ENCODE measurements around the gene C6orf120.

Gene C6orf120

GRCh38 chr6:169701954-169702839 is at the start of gene C6orf120, which contains the start of gene WDR27:
Gene C6orf120, plus strand, starts transcription at chr6:169702126. Its CDS starts 334 bp downstream, at chr6:169702460.
Gene WDR27, minus strand, starts transcription at chr6:169702029. Its CDS starts 13,024 bp downstream, at chr6:169689005.
- DNase-seq (ENCODE audit: low spot score), result peak; percentile 97

- no peak for DNase-seq (ENCODE audit: low spot score)
These were observed 49.0 kb upstream of the C6orf120 start for GRCh38 chr6:169652896-169653295.

GRCh38 chr6:169653691-169654090 is 48.2 kb upstream of the C6orf120 start:
- no peak for DNase-seq (ENCODE audit: low spot score)

DNA sequence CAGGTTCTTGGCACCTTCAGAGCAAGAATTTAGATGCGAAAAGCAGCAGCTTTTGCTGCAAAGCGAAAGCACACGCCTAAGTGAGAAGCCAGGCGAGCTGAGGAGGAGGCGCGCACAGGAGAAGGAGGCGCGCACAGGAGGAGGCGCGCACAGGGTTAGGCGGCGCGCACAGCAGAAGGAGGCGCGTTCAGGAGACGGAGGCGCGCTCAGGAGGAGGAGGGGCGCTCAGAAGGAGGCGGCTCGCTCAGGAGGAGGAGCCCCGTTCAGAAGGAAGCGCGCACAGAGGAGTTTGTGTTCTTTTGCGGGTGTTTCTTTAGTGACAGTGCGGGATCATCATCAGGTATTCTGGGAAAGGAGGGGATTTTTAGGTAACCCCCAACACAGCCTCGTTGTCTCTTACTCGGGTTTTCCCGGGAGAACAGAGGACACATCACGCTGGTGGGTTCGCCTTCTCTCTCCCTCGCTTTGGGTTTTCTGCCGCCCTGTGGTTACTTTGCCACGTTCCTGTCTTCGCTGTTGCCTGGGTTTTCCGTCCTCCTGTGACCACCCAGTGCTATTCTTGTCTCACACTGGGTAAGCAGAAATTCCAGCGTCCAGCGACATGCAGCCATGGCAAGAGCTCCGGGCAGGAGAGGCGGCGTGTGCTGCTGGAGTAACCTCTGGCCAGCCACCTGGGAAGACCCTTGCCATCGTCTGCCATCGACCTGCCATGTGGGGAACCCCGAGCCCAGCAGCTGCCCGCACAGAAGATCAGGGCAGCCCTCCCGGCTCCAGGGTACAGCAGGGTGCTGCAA is 47.1 kb upstream of the C6orf120 start:
- no peak for DNase-seq (ENCODE audit: low spot score)

DNA sequence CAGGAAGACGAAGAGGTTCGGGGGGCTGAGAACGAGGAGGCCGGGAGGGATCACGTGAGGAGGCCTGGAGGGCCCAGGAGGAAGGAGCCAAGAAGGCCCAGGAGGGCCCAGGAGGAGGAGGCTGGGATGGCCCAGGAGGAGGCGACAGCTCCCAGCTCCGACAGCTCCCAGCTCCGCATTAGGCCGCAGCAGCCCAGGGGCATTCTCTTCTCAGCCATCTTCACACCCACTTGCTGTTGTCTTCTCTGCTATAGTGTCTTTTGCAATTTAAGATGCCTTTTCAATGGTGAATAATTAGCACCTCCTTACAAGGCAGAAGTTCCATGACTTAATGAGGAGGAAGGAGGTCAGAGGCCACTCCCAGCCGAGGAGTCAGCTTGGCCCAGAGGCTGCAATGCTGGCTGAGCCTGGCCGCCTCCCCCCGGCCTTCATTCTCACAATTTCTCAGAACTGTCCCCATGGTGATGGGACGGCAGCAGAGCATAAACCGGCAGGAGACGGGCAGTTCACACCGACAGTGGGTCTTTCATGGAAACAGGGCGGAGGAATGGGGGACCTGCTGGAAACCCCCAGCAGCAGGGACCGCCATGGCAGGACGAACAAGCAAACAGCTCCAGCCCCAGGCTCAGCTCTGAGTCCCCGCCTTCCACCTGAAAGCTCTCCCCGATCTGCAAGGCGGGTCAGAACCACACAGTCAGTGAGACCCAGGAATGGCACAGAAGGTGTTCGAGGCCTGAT is 45.2 kb upstream of the C6orf120 start:
- no peak for DNase-seq (ENCODE audit: low spot score)

- no peak for DNase-seq (ENCODE audit: low spot score)
These were observed 44.7 kb upstream of the C6orf120 start for GRCh38 chr6:169657284-169657610.

GRCh38 chr6:169659820-169660610 is 41.9 kb upstream of the C6orf120 start:
- no peak for DNase-seq (ENCODE audit: low spot score)

- DNase-seq (ENCODE audit: low spot score), result no peak
These were observed 41.1 kb upstream of the C6orf120 start for GRCh38 chr6:169660751-169661390.

DNA sequence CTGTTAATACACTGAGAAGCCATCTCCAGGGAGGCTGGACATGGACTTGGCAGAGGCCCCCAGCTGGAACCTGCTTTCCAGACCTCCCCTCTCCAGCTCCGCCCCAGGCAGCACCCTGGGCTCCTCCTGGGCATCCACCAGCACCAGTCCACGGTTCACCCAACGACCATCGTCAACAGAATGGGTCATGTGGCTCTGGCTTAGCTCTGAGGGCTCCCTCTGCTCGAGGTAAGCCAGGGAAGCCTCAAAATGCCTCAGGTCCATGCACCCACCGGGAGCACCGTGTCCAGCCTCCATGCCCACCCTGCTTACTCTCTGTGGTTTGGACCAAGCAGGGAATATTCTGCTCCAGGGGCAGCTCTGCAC is 40.6 kb upstream of the C6orf120 start:
- DNase-seq (ENCODE audit: low spot score), result no peak

- DNase-seq (ENCODE audit: low spot score), result no peak
These were observed 38.5 kb upstream of the C6orf120 start for GRCh38 chr6:169663468-169663867.

DNA sequence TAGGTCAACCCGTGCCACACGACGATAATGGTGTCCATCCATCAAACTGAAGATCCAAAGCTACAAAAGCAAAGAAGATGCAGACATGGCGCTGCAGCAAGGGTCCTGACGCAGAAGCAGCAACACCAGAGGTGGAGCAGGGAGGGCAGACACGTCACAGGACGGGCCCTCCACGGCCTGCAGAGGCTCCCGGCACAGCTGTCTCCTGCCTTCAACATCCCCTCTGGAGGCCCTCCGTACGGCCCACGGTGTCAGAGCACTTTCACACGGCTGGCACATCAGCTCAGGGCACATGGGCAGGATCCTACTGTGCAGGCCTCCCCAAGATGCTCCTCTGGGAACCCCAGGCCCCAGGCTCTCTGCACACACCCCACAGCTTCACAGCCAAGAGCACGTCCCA is 37.7 kb upstream of the C6orf120 start:
- no peak for DNase-seq (ENCODE audit: low spot score)

- DNase-seq (ENCODE audit: low spot score), result no peak
These were observed 36.6 kb upstream of the C6orf120 start for GRCh38 chr6:169665289-169665688.

GRCh38 chr6:169666441-169666840 is 35.5 kb upstream of the C6orf120 start:
- no peak for DNase-seq (ENCODE audit: low spot score)

DNA sequence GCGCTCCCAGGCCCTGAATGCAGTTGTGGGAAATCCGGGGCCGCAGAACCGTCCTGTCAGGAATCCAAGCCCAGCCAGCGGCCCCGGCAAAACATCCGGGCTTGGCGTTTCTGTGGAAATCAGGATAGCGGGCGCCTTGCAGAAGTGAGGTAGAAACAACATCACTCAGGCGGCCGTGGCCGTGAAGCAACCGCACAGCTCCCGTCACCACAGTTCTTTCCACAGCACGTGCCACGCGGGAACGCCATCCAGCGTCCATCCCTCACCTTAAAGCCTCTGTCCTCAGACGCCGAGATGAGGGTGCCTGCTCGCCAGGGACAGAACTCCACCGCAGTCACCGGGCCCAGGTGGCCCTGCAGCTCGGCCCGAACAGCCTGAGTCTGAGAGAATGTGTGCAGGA is 34.2 kb upstream of the C6orf120 start:
- no peak for DNase-seq (ENCODE audit: low spot score)

DNA sequence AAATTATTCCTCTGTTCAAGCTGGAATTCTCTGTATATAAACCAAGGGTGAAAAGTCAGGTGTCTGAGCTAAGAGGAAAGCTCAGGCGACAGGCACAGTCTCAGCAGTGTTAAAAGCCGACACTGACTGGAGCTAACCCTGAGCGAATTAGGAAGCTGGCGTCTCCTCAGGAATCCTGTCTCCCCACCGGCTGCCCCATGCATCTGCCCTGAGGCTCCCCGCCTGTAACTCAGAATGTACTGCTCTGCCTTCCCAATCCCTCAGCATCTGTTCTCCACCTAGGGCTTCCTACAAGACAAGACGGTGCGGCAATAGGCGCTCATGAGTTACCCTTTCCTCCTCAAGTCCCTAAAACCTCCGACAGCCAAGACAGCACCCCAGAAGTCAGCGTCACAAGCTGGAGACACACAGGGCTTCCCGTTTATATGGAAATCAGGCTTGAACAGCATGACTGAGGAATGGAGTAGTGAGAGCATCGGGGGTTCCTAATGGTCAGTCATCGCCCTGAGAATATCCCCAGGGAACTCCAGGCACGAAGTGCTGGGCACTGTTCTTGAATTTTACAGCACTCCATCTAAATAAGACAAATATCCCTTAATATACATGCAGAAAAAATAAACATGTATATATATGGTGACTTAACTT is 33.6 kb upstream of the C6orf120 start:
- no peak for DNase-seq (ENCODE audit: low spot score)

- DNase-seq (ENCODE audit: low spot score), result no peak
These were observed 32.8 kb upstream of the C6orf120 start for GRCh38 chr6:169669147-169669546.

DNA sequence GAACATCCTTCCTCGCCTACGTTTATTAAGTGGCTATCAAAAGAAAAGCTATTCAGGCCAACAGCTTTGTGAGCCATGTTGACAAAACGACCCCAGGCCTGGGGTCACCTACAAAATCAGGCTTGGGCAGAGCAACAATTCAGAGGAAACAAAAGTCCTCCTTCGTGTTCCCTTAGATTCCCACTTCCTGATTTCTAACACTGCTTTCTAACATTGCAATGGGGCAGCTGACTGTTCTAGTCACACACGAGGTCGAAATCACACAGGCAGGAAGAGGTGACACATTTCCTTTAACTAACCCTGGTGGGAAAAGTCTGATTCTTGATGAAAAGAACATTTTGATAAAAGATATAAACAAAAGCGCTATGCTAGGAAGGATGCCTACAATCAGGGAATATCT is 32.0 kb upstream of the C6orf120 start:
- DNase-seq (ENCODE audit: low spot score), result no peak

DNA sequence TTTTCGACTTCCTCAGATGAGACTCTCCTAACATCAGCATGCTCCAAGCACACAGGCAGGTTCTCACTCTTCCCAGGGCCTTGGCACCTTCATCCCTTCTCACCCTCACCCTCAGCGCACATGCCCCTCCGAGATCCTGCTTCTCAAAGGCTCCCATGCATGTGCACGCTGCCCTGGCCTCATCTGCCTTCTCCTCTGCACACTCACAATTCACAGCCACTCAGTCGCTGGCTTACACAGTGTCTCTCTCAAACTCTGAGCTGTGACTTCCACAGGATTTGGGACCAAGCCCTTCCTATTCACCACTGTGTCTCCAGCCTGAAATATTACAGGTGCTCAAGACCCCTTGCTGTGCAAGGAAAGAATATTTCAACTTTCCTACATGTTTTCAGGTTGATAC is 30.4 kb upstream of the C6orf120 start:
- no peak for DNase-seq (ENCODE audit: low spot score)

GRCh38 chr6:169675011-169675410 is 26.9 kb upstream of the C6orf120 start:
- no peak for DNase-seq (ENCODE audit: low spot score)

- DNase-seq (ENCODE audit: low spot score), result no peak
These were observed 24.8 kb upstream of the C6orf120 start for GRCh38 chr6:169677096-169677495.

DNA sequence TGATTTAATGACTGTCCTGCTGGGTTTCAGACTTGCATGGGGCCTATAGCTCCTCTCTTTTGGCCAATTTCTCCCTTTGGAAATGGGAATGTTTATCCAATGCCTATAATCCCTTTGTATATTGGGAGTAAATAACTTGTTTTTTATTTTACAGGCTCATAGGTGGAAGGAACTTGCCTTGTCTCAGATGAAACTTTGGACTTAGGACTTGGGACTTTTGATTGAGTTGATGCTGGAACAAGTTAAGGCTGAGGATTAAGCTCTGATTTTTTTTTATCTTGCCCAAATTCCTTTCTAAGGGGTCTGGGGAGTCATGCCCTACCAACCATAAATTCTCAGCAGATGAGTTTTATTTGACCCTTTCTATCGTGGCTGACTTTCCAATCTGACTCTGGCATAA is 23.6 kb upstream of the C6orf120 start:
- DNase-seq (ENCODE audit: low spot score), result no peak
